CD1c-positive myeloid dendritic cell (primary cell): ENCODE data around the gene CCDC85B.
A peak's percentile ranks its signal among the peaks of the same experiment; 100 is the strongest.

Experiments used
- DNase-seq: peaks from one replicate; pipeline ENCODE4 v3.0.0-alpha.2; 2016; ENCODE audit errors: extremely low spot score

Gene CCDC85B

GRCh38 chr11:65857853-65858680, 32.4 kb upstream of the CCDC85B start, which contains the start of gene CFL1:
TSS of gene CFL1 (minus strand) at chr11:65858180. CDS start at chr11:65858099, 81 bp downstream.
- peak; percentile 99 for DNase-seq

GRCh38 chr11:65858681-65859087, 31.8 kb upstream of the CCDC85B start:
- DNase-seq = no peak

GRCh38 chr11:65859095-65859811, 31.2 kb upstream of the CCDC85B start:
- DNase-seq = peak; percentile 99

- DNase-seq = no peak
Measured at GRCh38 chr11:65859812-65860277, 30.6 kb upstream of the CCDC85B start.

GRCh38 chr11:65860278-65861164, 30.0 kb upstream of the CCDC85B start, which contains the start of gene MUS81:
TSS of gene MUS81 (plus strand) at chr11:65860433. CDS start at chr11:65860754, 321 bp downstream.
- peak; percentile 93 for DNase-seq

- DNase-seq = no peak
Measured at GRCh38 chr11:65861165-65861505, 29.3 kb upstream of the CCDC85B start.

GRCh38 chr11:65861533-65862183, 28.8 kb upstream of the CCDC85B start:
- DNase-seq = no peak

- DNase-seq = no peak
Measured at GRCh38 chr11:65862191-65862735, 28.2 kb upstream of the CCDC85B start.

- no peak for DNase-seq
Measured at GRCh38 chr11:65862941-65863888, 27.3 kb upstream of the CCDC85B start.

- no peak for DNase-seq
Measured at GRCh38 chr11:65863889-65864705, 26.4 kb upstream of the CCDC85B start.

GRCh38 chr11:65864706-65865471, 25.6 kb upstream of the CCDC85B start:
- no peak for DNase-seq

GRCh38 chr11:65865550-65866172, 24.8 kb upstream of the CCDC85B start:
- no peak for DNase-seq

- DNase-seq = no peak
Measured at GRCh38 chr11:65866509-65867283, 23.8 kb upstream of the CCDC85B start.

- DNase-seq = no peak
Measured at GRCh38 chr11:65867284-65868071, 23.0 kb upstream of the CCDC85B start.

GRCh38 chr11:65868076-65868667, 22.3 kb upstream of the CCDC85B start:
- DNase-seq = no peak

- DNase-seq = no peak
Measured at GRCh38 chr11:65868907-65869306, 21.6 kb upstream of the CCDC85B start.
